OCI-LY3 (cell line): Measurements from ENCODE around the gene LAMC3.

Experiments
- H2AFZ ChIP-seq: fragments of 200-600, 300-600 bp; shearing (Covaris generic); 2 replicates; pipeline ENCODE4 v1.6.0; 2014; ENCODE audit warnings: antibody characterized with exemption, low read depth, low read length
- H3K27ac ChIP-seq: fragments of 200-600, 300-600 bp; sonication (generic); 2 replicates; pipeline ENCODE4 v1.5.1; 2014; ENCODE audit warnings: mild to moderate bottlenecking, low read length, moderate library complexity, mixed read lengths
- H3K27me3 ChIP-seq: fragments of 200-600, 300-600 bp; sonication (generic); 2 replicates; pipeline ENCODE4 v1.6.1; 2014; ENCODE audit warnings: low read depth, low read length, mixed read lengths
- H3K36me3 ChIP-seq: fragments of 200-600, 300-600 bp; sonication (generic); replicated peaks from 2 replicates; pipeline ENCODE3; 2014; ENCODE audit warnings: low read depth, low read length, mixed read lengths
- H3K4me1 ChIP-seq: fragments of 300-600, 200-600 bp; sonication (generic); 2 replicates; pipeline ENCODE4 v1.6.1; 2014; ENCODE audit warnings: low read length, mixed read lengths
- H3K4me2 ChIP-seq: fragments of 200-600, 300-600 bp; sonication (generic); 2 replicates; pipeline ENCODE4 v1.6.1; 2014; ENCODE audit warnings: low read length, mixed read lengths
- H3K4me3 ChIP-seq: fragments of 300-600, 200-600 bp; sonication (generic); 2 replicates; pipeline ENCODE4 v1.5.1; 2014; ENCODE audit warnings: antibody characterized with exemption, mild to moderate bottlenecking, low read length, moderate library complexity
- H3K79me2 ChIP-seq: fragments of 300-600, 200-600 bp; shearing (Covaris generic); 2 replicates; pipeline ENCODE4 v1.6.1; 2014; ENCODE audit warnings: mild to moderate bottlenecking, low read length, mixed read lengths
- H3K9ac ChIP-seq: fragments of 300-600, 200-600 bp; shearing (Covaris generic); 2 replicates; pipeline ENCODE4 v1.6.0; 2014; ENCODE audit warnings: mild to moderate bottlenecking, low read length, moderate library complexity
- H3K9me3 ChIP-seq: fragments of 200-600, 300-600 bp; shearing (Covaris generic); 2 replicates; pipeline ENCODE4 v1.6.1; 2014; ENCODE audit warnings: low read length, mixed read lengths; ENCODE audit not compliant: insufficient read depth
- H4K20me1 ChIP-seq: fragments of 200-600, 300-600 bp; sonication (generic); 2 replicates; pipeline ENCODE4 v1.6.1; 2016; ENCODE audit warnings: low read length, mixed read lengths; ENCODE audit not compliant: insufficient read depth
- EZH2phosphoT487 ChIP-seq: fragments of 200-600 bp; shearing (Covaris generic); IDR thresholded peaks from 2 replicates; pipeline ENCODE4 v1.6.1; 2018; ENCODE audit warnings: antibody characterized with exemption, mixed run types, low read depth
- TF ChIP-seq, protein P1 (sequence below): fragments of 200-600, 300-600 bp; sonication (generic); IDR thresholded peaks from 2 replicates; pipeline ENCODE4 v1.5.1; 2014; ENCODE audit warnings: antibody characterized with exemption, low read length, low read depth

Gene LAMC3

DNA sequence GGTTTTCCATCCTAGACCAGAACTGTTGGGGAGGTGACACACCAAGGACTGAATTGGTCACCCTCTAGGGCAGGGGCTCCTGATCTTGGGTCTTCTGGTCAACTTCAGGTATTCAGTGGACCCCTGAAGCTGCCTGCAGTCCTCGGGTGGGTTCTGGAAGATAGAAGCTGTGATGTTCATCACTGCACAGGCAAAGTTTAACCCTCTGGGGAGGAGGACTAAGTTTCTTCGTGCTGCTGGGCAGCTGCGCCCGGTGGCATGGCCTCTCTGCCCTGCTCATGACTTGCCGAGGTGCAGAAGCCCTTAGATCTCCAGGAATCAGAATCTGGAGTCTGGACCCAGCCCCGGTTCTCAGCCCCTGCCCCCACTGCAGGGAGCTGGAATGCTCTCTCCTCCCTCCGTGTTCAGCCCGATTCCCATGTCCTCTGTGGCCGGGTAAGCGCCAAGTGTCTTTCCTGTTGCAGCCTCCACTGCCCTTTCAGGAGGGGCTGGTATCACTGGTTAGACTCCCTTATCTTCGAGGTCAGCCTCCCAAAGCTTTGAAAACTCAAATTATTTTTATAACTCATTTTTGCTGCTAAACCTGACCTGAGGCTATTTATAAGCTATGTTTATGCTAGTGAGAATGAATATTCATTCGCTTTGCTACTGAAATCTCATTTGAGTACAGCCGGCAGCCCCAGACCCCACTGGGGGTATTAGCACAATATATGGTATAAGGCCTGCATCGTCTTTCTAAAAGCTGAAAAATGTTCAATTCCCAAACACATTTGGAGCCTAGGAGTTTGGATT, 1.7 kb downstream of the LAMC3 start:
- H3K9ac ChIP-seq = no peak overlapping the region

GRCh38 chr9:131011274-131012022, 2.5 kb downstream of the LAMC3 start:
- no peaks in the 10 kb centered on the region for H3K79me2 ChIP-seq
- H2AFZ ChIP-seq = no peak overlapping the region
- H3K27me3 ChIP-seq = 0 out of 2 replicates have a peak, but pooled peaks cover 2% of the 10 kb centered on the region
- no peak overlapping the region for H3K27ac ChIP-seq
- H3K4me1 ChIP-seq = peaks cover 5% of the 10 kb centered on the region; the same call in 1 of the 2 replicates
- TF ChIP-seq, protein P1, sequence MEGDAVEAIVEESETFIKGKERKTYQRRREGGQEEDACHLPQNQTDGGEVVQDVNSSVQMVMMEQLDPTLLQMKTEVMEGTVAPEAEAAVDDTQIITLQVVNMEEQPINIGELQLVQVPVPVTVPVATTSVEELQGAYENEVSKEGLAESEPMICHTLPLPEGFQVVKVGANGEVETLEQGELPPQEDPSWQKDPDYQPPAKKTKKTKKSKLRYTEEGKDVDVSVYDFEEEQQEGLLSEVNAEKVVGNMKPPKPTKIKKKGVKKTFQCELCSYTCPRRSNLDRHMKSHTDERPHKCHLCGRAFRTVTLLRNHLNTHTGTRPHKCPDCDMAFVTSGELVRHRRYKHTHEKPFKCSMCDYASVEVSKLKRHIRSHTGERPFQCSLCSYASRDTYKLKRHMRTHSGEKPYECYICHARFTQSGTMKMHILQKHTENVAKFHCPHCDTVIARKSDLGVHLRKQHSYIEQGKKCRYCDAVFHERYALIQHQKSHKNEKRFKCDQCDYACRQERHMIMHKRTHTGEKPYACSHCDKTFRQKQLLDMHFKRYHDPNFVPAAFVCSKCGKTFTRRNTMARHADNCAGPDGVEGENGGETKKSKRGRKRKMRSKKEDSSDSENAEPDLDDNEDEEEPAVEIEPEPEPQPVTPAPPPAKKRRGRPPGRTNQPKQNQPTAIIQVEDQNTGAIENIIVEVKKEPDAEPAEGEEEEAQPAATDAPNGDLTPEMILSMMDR = no peak
- TF ChIP-seq EZH2phosphoT487 = no peak
- no peaks in the 10 kb centered on the region for H4K20me1 ChIP-seq
- no peaks in the 10 kb centered on the region for H3K36me3 ChIP-seq
- no peak overlapping the region; the same call in 1 of the 2 replicates for H3K4me2 ChIP-seq
- H3K9me3 ChIP-seq = no peaks in the 10 kb centered on the region
- H3K4me3 ChIP-seq = no peak overlapping the region
- H3K9ac ChIP-seq = no peak overlapping the region

More for the DNA sequence above, 1.7 kb downstream of the LAMC3 start:
- H3K27ac ChIP-seq = no peak overlapping the region
- H3K36me3 ChIP-seq = no peaks in the 10 kb centered on the region
- H3K9me3 ChIP-seq = no peaks in the 10 kb centered on the region
- no peak overlapping the region for H2AFZ ChIP-seq
- no peak overlapping the region for H3K4me3 ChIP-seq
- no peaks in the 10 kb centered on the region for H3K79me2 ChIP-seq
- TF ChIP-seq EZH2phosphoT487 = no peak
- TF ChIP-seq, protein P1 = no peak
- 0 out of 2 replicates have a peak, but pooled peaks cover 2% of the 10 kb centered on the region for H3K27me3 ChIP-seq
- H3K4me1 ChIP-seq = peaks cover 5% of the 10 kb centered on the region; the same call in 1 of the 2 replicates
- no peak overlapping the region for H3K4me2 ChIP-seq
- H4K20me1 ChIP-seq = no peaks in the 10 kb centered on the region

DNA sequence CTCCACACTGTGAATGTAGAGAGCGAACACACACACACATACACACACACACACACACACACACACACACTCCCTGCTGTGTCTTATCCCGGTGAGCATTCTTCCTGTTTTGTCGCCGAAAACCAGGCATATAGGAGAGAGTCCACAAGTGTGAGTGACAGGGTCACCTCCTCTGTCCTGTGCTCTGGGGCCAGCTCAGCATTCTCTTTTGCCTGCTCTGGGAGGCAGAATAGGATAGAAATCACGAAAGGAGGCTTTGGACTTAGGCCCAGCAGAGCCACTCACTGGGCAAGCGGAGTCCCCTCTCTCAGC, 3.0 kb downstream of the LAMC3 start:
- no peaks in the 10 kb centered on the region for H3K79me2 ChIP-seq
- no peak overlapping the region for H3K4me2 ChIP-seq
- H3K9me3 ChIP-seq = no peaks in the 10 kb centered on the region
- no peak overlapping the region for H3K27ac ChIP-seq
- H3K9ac ChIP-seq = no peak overlapping the region
- H2AFZ ChIP-seq = no peak overlapping the region
- no peaks in the 10 kb centered on the region for H4K20me1 ChIP-seq
- 0 out of 2 replicates have a peak, but pooled peaks cover 2% of the 10 kb centered on the region for H3K27me3 ChIP-seq
- H3K4me3 ChIP-seq = no peak overlapping the region
- TF ChIP-seq, protein P1 = no peak
- no peak for TF ChIP-seq EZH2phosphoT487
- H3K4me1 ChIP-seq = peaks cover 5% of the 10 kb centered on the region; the same call in 1 of the 2 replicates
- no peaks in the 10 kb centered on the region for H3K36me3 ChIP-seq

DNA sequence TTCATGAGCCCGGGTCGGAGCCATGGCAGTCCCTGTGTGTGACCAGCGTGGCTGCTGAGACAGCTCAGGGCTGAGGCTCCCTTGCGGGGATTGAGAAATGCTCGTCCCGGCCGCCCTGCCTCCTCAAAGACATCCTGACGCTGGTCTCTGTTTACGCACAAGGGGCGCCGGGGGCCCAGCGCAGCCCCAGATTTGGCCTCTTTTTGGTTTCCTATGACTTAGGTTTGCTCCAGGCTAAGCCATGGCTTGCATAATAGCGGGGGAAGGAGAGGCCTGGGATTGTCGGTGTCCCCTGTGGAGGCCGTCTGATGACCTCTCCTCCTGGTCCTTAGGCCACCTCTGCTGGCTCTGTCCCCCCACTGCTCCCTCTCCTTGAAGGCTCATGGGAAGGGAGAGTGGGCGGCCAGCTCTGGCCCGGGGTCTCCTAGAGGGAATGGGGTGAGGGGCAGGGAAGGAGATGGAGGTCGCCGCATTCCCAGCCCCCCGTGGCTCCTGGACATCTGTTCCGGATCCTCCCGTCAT, 3.5 kb downstream of the LAMC3 start:
- H3K79me2 ChIP-seq = no peaks in the 10 kb centered on the region
- H3K9ac ChIP-seq = no peak overlapping the region
- H2AFZ ChIP-seq = no peak overlapping the region
- 0 out of 2 replicates have a peak, but pooled peaks cover 2% of the 10 kb centered on the region for H3K27me3 ChIP-seq
- no peak for TF ChIP-seq EZH2phosphoT487
- TF ChIP-seq, protein P1 = no peak
- H3K36me3 ChIP-seq = no peaks in the 10 kb centered on the region
- H3K4me2 ChIP-seq = no peak overlapping the region
- H3K4me3 ChIP-seq = no peak overlapping the region
- no peaks in the 10 kb centered on the region for H4K20me1 ChIP-seq
- H3K4me1 ChIP-seq = peaks cover 5% of the 10 kb centered on the region; the same call in 1 of the 2 replicates
- no peak overlapping the region for H3K27ac ChIP-seq
- H3K9me3 ChIP-seq = no peaks in the 10 kb centered on the region
